ENCODE measurements around the gene DCTN5.

Gene DCTN5

GRCh38 chr16:23724096-23724784 is 83.0 kb downstream of the DCTN5 start:
- TF ChIP-seq CTCF (IDR thresholded peaks at IDR 0.05; ENCODE audit: borderline replicate concordance, extremely low read depth, low read length, poor library complexity, severe bottlenecking) = no peak
- TF ChIP-seq EZH2 (IDR thresholded peaks at IDR 0.05; ENCODE audit: borderline replicate concordance, low read depth, low read length, severe bottlenecking) = no peak
- Histone ChIP-seq H3K4me2 (ENCODE audit: insufficient read depth, low read length) (no peak overlapping the region), H3K9ac (ENCODE audit: low read depth, low read length) (no peak overlapping the region), H3K27ac (ENCODE audit: low read length) (no peak overlapping the region), H3K36me3 (ENCODE audit: insufficient read depth, low read length) (no peaks in the 10 kb centered on the region), H3K4me1 (ENCODE audit: insufficient read depth, low read length) (peaks cover 3% of the 10 kb centered on the region; the same call in 1 of the 2 replicates), H3K9me3 (ENCODE audit: insufficient read depth, low read length, severe bottlenecking) (no peaks in the 10 kb centered on the region), H3K4me3 (ENCODE audit: low read depth in 1 of 2, low read length in 2 of 2) (no peak overlapping the region), H2AFZ (ENCODE audit: low read depth, low read length) (no peak overlapping the region), H4K20me1 (ENCODE audit: insufficient read depth, low read length) (no peaks in the 10 kb centered on the region), H3K79me2 (ENCODE audit: insufficient read depth, low read length) (no peaks in the 10 kb centered on the region), H3K27me3 (ENCODE audit: insufficient read depth, low read length, poor library complexity) (no peaks in the 10 kb centered on the region)
- DNase-seq (no peak), ATAC-seq (ENCODE audit: insufficient read depth, low read depth) (no peak)

- DNase-seq (no peak), ATAC-seq (ENCODE audit: insufficient read depth, low read depth) (no peak)
These were observed 83.5 kb downstream of the DCTN5 start for GRCh38 chr16:23724785-23725131.

GRCh38 chr16:23726710-23727109 is 85.4 kb downstream of the DCTN5 start:
- no peaks in the 10 kb centered on the region for H3K9me3 ChIP-seq (ENCODE audit: insufficient read depth, low read length, severe bottlenecking)
- DNase-seq (no peak), ATAC-seq (ENCODE audit: insufficient read depth, low read depth) (no peak)
- no peak overlapping the region for H3K4me3 ChIP-seq (ENCODE audit: low read depth in 1 of 2, low read length in 2 of 2)
- no peaks in the 10 kb centered on the region for H4K20me1 ChIP-seq (ENCODE audit: insufficient read depth, low read length)
- H3K27ac ChIP-seq (ENCODE audit: low read length) = no peak overlapping the region
- no peaks in the 10 kb centered on the region for H3K36me3 ChIP-seq (ENCODE audit: insufficient read depth, low read length)
- peaks cover 3% of the 10 kb centered on the region; the same call in 1 of the 2 replicates for H3K4me1 ChIP-seq (ENCODE audit: insufficient read depth, low read length)
- no peak overlapping the region for H2AFZ ChIP-seq (ENCODE audit: low read depth, low read length)
- TF ChIP-seq CTCF (IDR thresholded peaks at IDR 0.05; ENCODE audit: borderline replicate concordance, extremely low read depth, low read length, poor library complexity, severe bottlenecking) (no peak), EZH2 (IDR thresholded peaks at IDR 0.05; ENCODE audit: borderline replicate concordance, low read depth, low read length, severe bottlenecking) (no peak)
- H3K4me2 ChIP-seq (ENCODE audit: insufficient read depth, low read length) = no peak overlapping the region
- no peaks in the 10 kb centered on the region for H3K79me2 ChIP-seq (ENCODE audit: insufficient read depth, low read length)
- H3K27me3 ChIP-seq (ENCODE audit: insufficient read depth, low read length, poor library complexity) = no peaks in the 10 kb centered on the region
- H3K9ac ChIP-seq (ENCODE audit: low read depth, low read length) = no peak overlapping the region

More at GRCh38 chr16:23724785-23725131, 83.5 kb downstream of the DCTN5 start:
- H3K79me2 ChIP-seq (ENCODE audit: insufficient read depth, low read length) = no peaks in the 10 kb centered on the region
- no peaks in the 10 kb centered on the region for H3K27me3 ChIP-seq (ENCODE audit: insufficient read depth, low read length, poor library complexity)
- no peak overlapping the region for H3K4me3 ChIP-seq (ENCODE audit: low read depth in 1 of 2, low read length in 2 of 2)
- TF ChIP-seq CTCF (IDR thresholded peaks at IDR 0.05; ENCODE audit: borderline replicate concordance, extremely low read depth, low read length, poor library complexity, severe bottlenecking) (no peak), EZH2 (IDR thresholded peaks at IDR 0.05; ENCODE audit: borderline replicate concordance, low read depth, low read length, severe bottlenecking) (no peak)
- H3K4me2 ChIP-seq (ENCODE audit: insufficient read depth, low read length) = no peak overlapping the region
- H3K27ac ChIP-seq (ENCODE audit: low read length) = no peak overlapping the region
- no peaks in the 10 kb centered on the region for H3K9me3 ChIP-seq (ENCODE audit: insufficient read depth, low read length, severe bottlenecking)
- H4K20me1 ChIP-seq (ENCODE audit: insufficient read depth, low read length) = no peaks in the 10 kb centered on the region
- H2AFZ ChIP-seq (ENCODE audit: low read depth, low read length) = no peak overlapping the region
- no peaks in the 10 kb centered on the region for H3K36me3 ChIP-seq (ENCODE audit: insufficient read depth, low read length)
- H3K9ac ChIP-seq (ENCODE audit: low read depth, low read length) = no peak overlapping the region
- peaks cover 3% of the 10 kb centered on the region; the same call in 1 of the 2 replicates for H3K4me1 ChIP-seq (ENCODE audit: insufficient read depth, low read length)

Data from DND-41 (cell line).